Fibroblast of lung (primary cell): ENCODE data around the gene MEG3.

Experiments used
- CTCF ChIP-seq, 2 donors: IDR thresholded peaks in 1 of 2; conservative IDR thresholded peaks in 1 of 2; 1 replicate in 1 of 2; 2 replicates in 1 of 2; pipeline ENCODE4 v1.5.1; 2011 to 2012; ENCODE audit warnings: low read length in 2 of 2, control low read depth in 1 of 2, inconsistent platforms in 1 of 2, low read depth in 1 of 2, mild to moderate bottlenecking in 1 of 2
- EZH2 ChIP-seq: IDR thresholded peaks from 2 replicates; pipeline ENCODE4 v1.5.1; 2012; ENCODE audit warnings: low read length, control low read depth, mild to moderate bottlenecking; ENCODE audit errors: missing control alignments

DNA sequence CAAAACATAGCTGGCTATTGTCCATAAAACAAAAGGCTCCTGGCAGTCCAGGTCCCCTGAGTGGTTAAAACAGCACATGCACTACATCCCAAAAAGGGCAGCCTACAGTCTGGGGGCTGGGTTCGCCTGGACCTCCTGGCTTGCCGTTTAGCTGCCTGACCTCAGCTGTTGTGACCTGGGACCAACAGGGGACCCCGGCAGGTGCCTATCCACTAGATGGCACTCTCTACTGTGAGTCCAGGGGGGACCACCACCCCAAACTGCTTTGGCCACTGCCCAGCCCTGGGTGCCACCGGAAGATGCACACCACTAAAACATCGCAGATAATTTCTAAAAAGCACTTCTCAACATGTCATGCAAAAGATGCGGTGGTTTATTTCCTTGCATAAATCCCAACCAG is 80.5 kb downstream of the MEG3 start:
- TF ChIP-seq CTCF (conservative IDR thresholded peaks at IDR 0.05 in 1 of 2, IDR thresholded peaks at IDR 0.05 in 1 of 2; ENCODE audit: low read depth in 1 of 2, low read length in 2 of 2) (peak in 1 of 2 donors; percentile 12), EZH2 (no peak)
